HG02798 (cell line): Measurements from ENCODE around the gene SIAH2.
"Not testable (repeated sequence)": the region's sequence is repeated elsewhere in the genome, so short reads cannot be mapped to it uniquely, and the experiment has no call there.

Experiments used
- ATAC-seq: cut with Tn5 transposase; IDR thresholded peaks from one replicate; pipeline ENCODE4 v1.9.1; 2021; ENCODE audit warnings: mild to moderate bottlenecking; ENCODE audit not compliant: unreplicated experiment, poor library complexity

SIAH2 gene, protein sequence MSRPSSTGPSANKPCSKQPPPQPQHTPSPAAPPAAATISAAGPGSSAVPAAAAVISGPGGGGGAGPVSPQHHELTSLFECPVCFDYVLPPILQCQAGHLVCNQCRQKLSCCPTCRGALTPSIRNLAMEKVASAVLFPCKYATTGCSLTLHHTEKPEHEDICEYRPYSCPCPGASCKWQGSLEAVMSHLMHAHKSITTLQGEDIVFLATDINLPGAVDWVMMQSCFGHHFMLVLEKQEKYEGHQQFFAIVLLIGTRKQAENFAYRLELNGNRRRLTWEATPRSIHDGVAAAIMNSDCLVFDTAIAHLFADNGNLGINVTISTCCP

DNA sequence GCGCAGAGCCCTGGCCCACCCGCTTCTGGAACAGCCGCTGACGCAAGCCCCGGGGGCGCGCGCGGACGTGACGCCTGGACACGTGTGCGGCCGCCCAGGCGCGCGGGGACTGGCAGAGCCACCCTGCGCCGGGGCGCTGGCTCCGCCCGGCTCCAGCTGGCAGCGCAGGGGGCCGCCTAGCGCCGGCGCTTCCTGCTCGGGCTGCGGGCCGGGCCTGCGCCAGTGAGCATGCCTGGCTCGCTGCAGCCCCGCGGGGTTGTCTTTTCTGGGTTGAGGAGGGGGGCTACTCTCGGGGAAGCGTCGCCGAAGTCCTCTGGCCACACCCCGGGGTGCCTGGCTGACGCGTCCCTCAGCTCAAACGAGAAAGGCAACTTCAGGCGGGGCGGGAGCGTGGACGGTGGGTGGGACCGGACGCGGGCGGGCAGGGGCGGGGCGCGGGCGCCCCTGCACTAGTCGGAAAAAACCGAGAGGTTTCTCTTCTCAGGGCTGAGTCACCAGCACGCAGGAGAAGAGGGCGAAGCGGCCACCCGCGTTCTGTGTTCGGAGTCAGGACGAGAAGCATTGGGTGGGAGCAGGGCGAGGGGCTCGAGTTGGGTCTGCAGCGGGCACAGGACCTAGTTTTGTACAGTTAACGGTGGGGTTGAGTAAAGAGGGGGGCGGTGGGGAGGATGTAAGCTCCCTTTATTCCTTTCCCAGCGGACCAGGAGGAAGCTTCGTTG, at the start of gene SIAH2:
Gene SIAH2, minus strand, starts transcription at position 48 of the 719 bp plus-strand sequence. CDS start 320 bp downstream, outside the sequence.
- peak; percentile 67 for ATAC-seq

- no peak for ATAC-seq
Measured at GRCh38 chr3:150811984-150812383, 49.0 kb upstream of the SIAH2 start.

DNA sequence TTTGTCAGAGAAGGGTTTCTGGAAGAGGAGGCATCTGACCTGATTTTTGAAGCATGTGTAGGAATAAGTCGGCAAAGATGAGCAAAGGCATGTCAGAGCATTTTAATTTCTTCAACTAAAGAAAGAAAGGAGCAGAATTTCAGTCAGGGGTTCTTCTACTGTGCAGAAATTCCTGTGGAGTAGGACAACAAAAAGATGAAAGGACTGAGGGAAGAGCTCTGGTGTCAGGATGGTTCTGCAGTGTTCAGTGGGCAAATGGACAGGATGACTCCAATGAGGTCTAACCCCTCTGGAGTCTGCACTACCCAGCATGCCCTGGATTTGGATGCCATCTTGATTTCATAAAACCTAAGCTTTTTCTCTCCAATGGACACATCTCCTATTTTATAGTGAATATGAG, 47.7 kb upstream of the SIAH2 start:
- ATAC-seq = no peak

DNA sequence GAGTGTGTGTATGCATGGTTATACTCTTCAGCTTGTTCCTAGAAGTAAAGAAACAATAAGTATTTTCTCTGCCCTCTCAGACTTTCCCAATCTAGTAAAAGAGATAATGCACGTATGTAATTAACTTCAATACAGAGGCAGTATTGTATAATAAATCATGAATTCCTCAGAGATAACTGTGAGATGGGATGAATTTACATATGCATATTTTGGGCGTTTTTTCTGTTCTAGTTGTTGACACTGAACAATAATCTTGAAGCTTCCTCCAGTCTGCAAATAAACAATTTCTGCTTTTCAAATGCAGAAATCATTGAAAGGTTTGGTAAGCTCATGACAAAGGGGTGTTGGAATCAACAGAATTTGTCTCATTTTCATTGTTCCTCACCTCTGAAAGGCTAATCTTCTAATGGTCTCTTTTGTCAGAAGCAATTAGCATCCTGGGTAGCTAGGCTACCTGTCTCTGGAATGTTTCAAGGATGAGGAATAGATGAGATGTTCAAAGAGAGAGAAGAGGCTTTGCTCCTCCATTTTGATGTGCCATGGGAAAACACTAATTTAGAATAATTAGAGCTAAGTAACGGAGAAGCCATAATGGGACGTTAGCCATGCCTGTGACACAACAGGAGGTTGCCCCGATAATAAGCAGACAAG, 43.3 kb upstream of the SIAH2 start:
- no peak for ATAC-seq

DNA sequence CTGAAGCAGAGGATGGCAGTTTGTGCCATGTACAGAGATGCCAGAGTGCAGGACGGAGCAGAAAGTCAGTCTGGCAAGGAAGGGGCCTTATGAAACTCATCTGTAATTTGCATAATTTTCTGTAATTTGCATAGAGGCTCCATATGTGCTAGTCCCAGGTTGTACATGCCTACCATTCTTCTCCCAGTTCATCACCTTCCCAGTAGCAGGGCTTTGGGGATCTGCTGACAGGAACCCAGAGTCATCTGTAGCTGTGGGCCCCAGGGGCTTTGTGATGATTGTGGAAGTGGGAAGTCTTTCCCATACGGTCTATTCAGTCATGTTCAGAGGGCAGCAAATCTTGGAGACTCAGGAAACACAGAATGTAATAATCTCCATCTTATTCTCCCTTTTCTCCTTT, 42.4 kb upstream of the SIAH2 start:
- no peak for ATAC-seq

- ATAC-seq = no peak
Measured at GRCh38 chr3:150803440-150803985, 40.5 kb upstream of the SIAH2 start.

GRCh38 chr3:150800722-150801121, 37.8 kb upstream of the SIAH2 start:
- ATAC-seq = no peak

DNA sequence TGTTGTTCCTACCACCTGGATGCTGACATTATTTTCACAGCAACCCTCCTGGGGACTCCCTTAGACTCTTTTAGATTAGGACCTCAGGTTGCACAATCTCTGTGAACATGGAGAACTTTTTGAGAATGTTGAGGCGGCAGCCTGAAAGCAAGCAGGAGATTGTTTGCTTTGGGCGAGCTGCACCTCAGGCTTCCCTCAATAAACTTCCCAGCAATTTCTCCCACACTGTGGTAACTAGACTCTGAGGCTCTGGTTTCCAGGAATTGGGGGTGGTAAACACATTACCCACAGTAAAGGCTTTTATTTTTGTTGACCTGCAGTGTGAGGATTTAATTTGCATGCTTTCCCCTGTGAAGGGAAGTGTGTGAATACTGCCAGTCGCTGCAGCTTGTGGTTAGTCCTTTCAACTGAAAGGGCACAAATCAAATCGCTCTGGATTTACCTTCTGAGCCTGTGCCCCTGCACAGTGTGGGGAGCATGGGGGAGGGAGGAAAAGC, 35.2 kb upstream of the SIAH2 start:
- no peak for ATAC-seq

DNA sequence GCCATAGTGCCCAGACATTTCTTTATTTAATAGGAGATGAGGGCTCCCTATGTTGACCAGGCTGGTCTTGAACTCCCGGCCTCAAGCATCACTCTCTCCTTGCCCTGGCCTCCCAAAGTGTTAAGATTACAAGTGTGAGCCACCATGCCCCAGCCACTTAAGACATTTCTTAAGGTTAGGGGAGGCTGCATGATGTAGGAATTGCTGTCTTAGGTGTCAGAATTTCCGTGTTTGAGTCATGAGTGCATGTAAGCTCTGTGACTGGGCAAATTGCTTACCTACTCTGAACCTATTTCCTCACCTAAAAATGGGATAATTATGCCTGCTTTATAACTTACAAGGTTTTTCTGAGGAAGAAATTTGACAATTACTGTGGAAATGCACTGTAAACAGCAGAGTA, 34.2 kb upstream of the SIAH2 start:
- no peak for ATAC-seq

DNA sequence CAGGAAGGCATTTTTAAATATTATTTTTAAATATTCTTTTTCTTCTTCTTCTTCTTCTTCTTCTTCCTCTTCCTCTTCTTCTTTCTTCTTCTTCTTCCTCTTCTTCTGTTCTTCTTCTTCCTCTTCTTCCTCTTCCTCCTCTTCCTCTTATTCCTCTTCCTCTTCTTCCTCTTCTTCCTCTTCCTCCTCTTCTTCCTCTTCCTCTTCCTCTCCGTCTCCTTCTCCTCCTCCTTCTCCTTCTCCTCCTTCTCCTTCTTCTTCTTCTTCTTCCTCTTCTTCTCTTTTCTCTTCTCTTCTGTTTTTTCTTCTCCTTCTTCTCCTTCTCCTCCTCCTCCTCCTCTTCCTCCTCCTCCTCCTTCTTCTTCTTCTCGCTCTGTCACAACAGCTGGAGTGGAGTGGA, 33.6 kb upstream of the SIAH2 start:
- ATAC-seq = not testable (repeated sequence)

DNA sequence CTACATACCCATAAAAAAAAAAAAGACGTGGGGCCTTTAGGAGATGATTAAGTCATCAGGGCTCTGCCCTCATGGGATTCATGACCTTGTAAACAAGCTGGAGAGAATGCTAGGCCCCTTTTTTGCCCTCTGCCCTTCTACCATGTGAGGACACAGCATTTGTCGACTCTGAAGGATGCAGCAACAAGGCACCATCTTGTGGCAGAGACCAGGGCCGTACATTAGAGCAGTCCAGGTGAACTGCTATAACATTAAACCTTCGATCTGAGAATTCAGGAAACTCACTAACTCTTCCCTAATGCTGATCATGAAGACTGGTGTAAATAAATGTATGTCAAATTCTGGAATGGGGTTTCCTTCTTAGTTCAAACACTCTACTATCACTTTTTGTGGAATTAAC, 30.7 kb upstream of the SIAH2 start:
- ATAC-seq = no peak

DNA sequence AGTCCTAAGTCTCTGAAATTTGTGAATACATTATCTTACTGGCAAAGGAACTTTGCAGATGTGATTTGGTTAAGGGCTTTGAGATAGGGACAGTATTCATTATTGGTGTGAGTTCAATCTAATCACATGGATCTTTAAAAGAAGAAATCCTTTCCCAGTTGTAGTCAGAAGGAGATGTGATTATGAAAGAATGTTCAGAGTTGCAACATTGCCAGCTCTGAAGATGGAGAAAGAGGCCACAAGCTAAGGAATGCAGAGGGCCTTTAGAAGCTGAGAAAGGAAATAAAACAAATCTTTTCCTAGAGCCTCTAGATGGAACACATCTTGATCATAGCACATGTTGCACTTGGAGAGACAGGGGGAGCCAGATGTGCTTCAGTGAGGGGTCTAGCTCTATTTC, 27.7 kb upstream of the SIAH2 start:
- no peak for ATAC-seq

DNA sequence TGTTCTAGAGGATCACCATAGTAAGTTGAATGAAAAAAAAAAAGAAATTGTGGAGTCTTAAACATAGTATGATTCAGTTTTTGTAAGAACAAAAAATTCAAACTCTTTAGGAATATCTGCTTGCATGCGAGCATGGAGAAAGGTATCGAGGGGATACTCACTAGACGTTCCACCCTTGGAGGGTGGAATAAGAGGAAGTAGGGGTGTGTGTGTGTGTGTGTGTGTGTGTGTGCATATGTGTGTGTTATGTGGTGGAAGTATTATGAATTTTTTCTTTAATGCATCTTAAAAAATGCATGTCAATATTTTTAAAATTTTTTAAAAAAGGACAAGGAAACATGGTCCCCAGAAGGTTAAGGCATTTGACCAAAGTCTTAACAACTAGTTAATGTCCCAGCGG, 26.5 kb upstream of the SIAH2 start:
- no peak for ATAC-seq

DNA sequence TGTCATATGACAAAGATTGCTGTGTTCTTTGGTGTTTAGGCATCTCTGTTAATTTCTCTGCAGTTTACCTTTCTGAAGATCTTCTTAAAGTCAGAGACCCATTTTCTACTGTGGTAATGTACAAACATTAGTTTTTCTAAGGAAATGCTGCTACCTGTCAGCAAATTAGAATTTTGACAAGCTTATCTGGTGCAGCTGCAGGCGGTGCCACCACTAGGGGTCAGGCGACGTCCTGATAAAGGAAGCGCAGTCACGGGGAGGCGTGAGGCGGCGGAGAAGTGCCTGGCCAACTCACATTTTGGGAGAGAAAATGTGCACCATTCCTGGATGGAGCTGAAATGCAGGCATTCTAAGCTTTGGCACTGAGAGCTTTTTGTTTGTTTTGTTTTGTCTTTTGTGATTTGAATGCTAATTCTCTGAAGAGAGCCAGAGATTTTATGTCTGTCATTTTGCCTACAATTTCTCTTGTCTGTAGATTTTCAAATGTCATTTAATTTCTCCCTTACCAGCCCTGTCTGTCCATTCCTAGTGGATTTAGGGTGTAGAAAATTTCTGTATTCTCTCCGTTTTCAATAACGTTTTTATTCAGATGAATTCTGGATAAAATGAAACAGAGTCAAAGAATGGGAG, 24.9 kb upstream of the SIAH2 start:
- peak; percentile 80 for ATAC-seq

DNA sequence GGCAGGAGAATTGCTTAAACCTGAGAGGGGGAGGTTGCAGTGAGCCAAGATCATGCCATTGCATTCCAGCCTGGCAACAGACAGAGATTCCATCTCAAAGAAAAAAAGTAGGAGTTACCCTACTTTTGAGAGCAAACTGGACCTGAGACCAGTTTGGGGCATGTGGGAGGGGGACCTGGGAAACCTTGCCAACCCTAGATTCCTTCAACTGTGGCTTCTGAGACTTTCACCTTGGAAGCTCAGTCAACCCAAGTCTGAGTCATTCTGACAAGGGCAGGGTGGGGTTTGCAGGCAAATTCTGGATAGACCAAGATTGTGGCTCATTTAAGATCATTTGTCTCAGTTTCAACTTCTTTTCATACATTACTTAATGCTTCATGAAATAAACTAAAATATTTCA, 23.8 kb upstream of the SIAH2 start:
- ATAC-seq = no peak

- no peak for ATAC-seq
Measured at GRCh38 chr3:150784747-150785125, 21.8 kb upstream of the SIAH2 start.

DNA sequence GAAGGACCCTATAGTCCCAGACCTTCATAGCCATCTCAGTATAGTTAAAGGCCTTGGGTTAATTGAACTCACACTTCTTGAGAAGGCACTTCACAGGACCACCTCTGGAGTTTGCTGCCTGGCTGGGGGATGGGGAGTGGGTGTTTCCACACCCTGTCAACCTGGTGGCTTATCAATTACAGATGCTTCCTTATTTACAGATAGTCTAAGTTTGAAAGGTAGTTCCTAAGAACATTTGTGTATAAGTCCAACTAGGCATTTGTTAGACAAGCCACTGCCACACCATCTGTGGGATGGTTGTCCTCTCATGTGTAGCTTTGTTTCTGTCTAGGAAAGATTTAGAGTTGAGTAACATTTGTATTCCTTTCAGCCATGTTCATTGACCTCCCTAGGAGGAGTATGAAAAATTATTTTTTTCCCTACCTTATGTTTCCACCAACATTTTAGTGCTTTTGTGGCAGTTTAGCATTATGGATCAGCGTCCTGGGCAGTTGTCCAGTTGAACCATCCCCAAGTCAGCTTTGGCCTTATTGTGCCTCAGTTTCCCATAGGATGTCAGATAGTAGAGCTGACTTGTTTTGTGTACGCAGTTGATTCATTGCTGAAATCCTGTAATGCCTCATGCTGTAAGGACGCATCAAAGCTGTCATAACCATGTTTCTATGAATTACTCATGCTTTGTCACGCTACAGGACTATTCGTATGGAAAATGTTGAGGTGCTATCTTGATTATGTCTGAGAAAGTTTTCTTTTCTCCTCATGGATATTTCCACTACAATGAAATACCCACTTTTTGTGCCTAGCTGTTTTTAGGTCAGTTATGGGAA, 21.2 kb upstream of the SIAH2 start:
- ATAC-seq = peak; percentile 54

- no peak for ATAC-seq
Measured at GRCh38 chr3:150783316-150783715, 20.3 kb upstream of the SIAH2 start.

GRCh38 chr3:150779402-150779858, 16.5 kb upstream of the SIAH2 start:
- ATAC-seq = no peak
